ENCODE results near the gene ARHGAP9. TPM values are rescaled to one million over a fixed set of nuclear protein-coding genes. Genes with fewer than 3 reads are reported as not detected.

The ARHGAP9 gene
- total RNA-seq, 1 experiment from 2014 or later, result 2.6 TPM

Other genes with a start within 250 kb of the ARHGAP9 start
- gene STAC3, start 228.7 kb downstream of the ARHGAP9 start, total RNA-seq (2014; rRNA removed; shearing (Covaris generic)), result 0.90 and 1.6 TPM in 2 replicates
- 26.5 and 34.0 TPM in 2 replicates for gene R3HDM2, start 48.8 kb downstream of the ARHGAP9 start, total RNA-seq (2014; rRNA removed; shearing (Covaris generic))
- not detected in 2 replicates for gene INHBC, start 45.1 kb downstream of the ARHGAP9 start, total RNA-seq (2014; rRNA removed; shearing (Covaris generic))
- gene INHBE, start 24.6 kb downstream of the ARHGAP9 start, total RNA-seq (2014; rRNA removed; shearing (Covaris generic)), result 9.6 and 10.4 TPM in 2 replicates
- 9.7 and 13.1 TPM in 2 replicates for gene GLI1, start 20.1 kb downstream of the ARHGAP9 start, total RNA-seq (2014; rRNA removed; shearing (Covaris generic))
- 223 and 297 TPM in 2 replicates for gene MARS1, start 8.2 kb upstream of the ARHGAP9 start, total RNA-seq (2014; rRNA removed; shearing (Covaris generic))
- 7.1 and 8.3 TPM in 2 replicates for gene DDIT3, start 40.6 kb upstream of the ARHGAP9 start, total RNA-seq (2014; rRNA removed; shearing (Covaris generic))
- 3.8 and 4.2 TPM in 2 replicates for gene MBD6, start 43.0 kb upstream of the ARHGAP9 start, total RNA-seq (2014; rRNA removed; shearing (Covaris generic))
- gene DCTN2, start 67.3 kb upstream of the ARHGAP9 start, total RNA-seq (2014; rRNA removed; shearing (Covaris generic)), result 98.2 and 125 TPM in 2 replicates
- gene KIF5A, start 70.2 kb upstream of the ARHGAP9 start, total RNA-seq (2014; rRNA removed; shearing (Covaris generic)), result 1.0 and 1.3 TPM in 2 replicates
- gene PIP4K2C, start 111.3 kb upstream of the ARHGAP9 start, total RNA-seq (2014; rRNA removed; shearing (Covaris generic)), result 26.0 and 26.3 TPM in 2 replicates
- gene DTX3, start 125.0 kb upstream of the ARHGAP9 start, total RNA-seq (2014; rRNA removed; shearing (Covaris generic)), result 42.9 and 52.9 TPM in 2 replicates
- gene ARHGEF25, start 131.6 kb upstream of the ARHGAP9 start, total RNA-seq (2014; rRNA removed; shearing (Covaris generic)), result 8.7 and 19.8 TPM in 2 replicates
- gene B4GALNT1, start 153.3 kb upstream of the ARHGAP9 start, total RNA-seq (2014; rRNA removed; shearing (Covaris generic)), result 0.59 and 0.70 TPM in 2 replicates
- gene OS9, start 214.3 kb upstream of the ARHGAP9 start, total RNA-seq (2014; rRNA removed; shearing (Covaris generic)), result 65.5 and 74.1 TPM in 2 replicates